Endothelial cell of umbilical vein (primary cell): ENCODE data around the gene LOXL1. TPM values are rescaled to one million over a fixed set of nuclear protein-coding genes. Genes with fewer than 3 reads are reported as not detected.

Experiments used
- BruUV-seq: library from RNA; stranded (reverse); fragments of 400-500 nt; replicated peaks from 2 replicates; lab custom pipeline; 2021; lab: Mats Ljungman, UMichigan
- CTCF ChIA-PET: fragments of 300-600, 350-600 bp; sonication (Branson Sonifier 250); formaldehyde crosslinking; loops from one replicate; lab custom pipeline; 2021; ENCODE audit warnings: antibody characterized with exemption, inconsistent platforms; lab: Charles Lee
- POLR2A ChIA-PET: fragments of 300-600, 350-600 bp; sonication (Branson Sonifier 250); formaldehyde crosslinking; loops from one replicate; lab custom pipeline; 2021; ENCODE audit warnings: antibody characterized with exemption, inconsistent platforms; lab: Charles Lee
- DNase-seq: peaks from one replicate; pipeline ENCODE4 v3.0.0-alpha.2; 2011; ENCODE audit warnings: low read depth, low spot score
- FAIRE-seq: peaks from 2 replicates; lab custom pipeline; 2011; peaks lifted over from hg19 to GRCh38; lab: Jason Lieb, UNC
- H2AFZ ChIP-seq: 2 replicates; pipeline ENCODE4 v1.6.0; 2012; ENCODE audit warnings: low read depth, low read length, control low read depth, inconsistent platforms
- H3K27ac ChIP-seq: 2 replicates; pipeline ENCODE4 v1.5.1; 2011; ENCODE audit warnings: low read depth, mild to moderate bottlenecking, control low read depth, low read length, moderate library complexity; ENCODE audit not compliant: insufficient read depth
- H3K27me3 ChIP-seq, 2 experiments: 2 replicates each; pipeline versions ENCODE4 v1.6.0 to v1.6.1; 2011; ENCODE audit warnings: low read length in 2 of 2, mixed read lengths in 1 of 2; ENCODE audit not compliant: control insufficient read depth in 2 of 2, insufficient read depth in 2 of 2
- H3K36me3 ChIP-seq, 2 experiments: 2 replicates in 1 of 2; 3 replicates in 1 of 2; pipeline ENCODE4 v1.5.1; 2011; ENCODE audit warnings: low read length in 2 of 2, mild to moderate bottlenecking in 1 of 2, moderate library complexity in 1 of 2; ENCODE audit not compliant: control insufficient read depth in 2 of 2, insufficient read depth in 2 of 2; ENCODE audit errors: extremely low read depth in 1 of 2
- H3K4me1 ChIP-seq: 3 replicates; pipeline ENCODE4 v1.5.1; 2011; ENCODE audit warnings: mild to moderate bottlenecking, low read length; ENCODE audit not compliant: control insufficient read depth, insufficient read depth; ENCODE audit errors: extremely low read depth
- H3K4me2 ChIP-seq: 2 replicates; pipeline ENCODE4 v1.6.1; 2011; ENCODE audit warnings: low read length, control low read depth, mixed read lengths; ENCODE audit not compliant: insufficient read depth
- H3K4me3 ChIP-seq, 3 experiments: fragments of 200-600 bp in 1 of 3; sonication (generic), shearing (Covaris generic) in 1 of 3; replicated peaks in 1 of 3; 2 replicates each; pipeline ENCODE4 v1.5.1; 2011 to 2016; ENCODE audit warnings: control low read depth in 3 of 3, low read length in 3 of 3, mild to moderate bottlenecking in 2 of 3, inconsistent platforms in 1 of 3, low read depth in 1 of 3, moderate library complexity in 1 of 3; ENCODE audit not compliant: insufficient read depth in 1 of 3
- H3K79me2 ChIP-seq: 2 replicates; pipeline ENCODE4 v1.6.0; 2012; ENCODE audit warnings: low read length, inconsistent platforms; ENCODE audit not compliant: control insufficient read depth, insufficient read depth
- H3K9ac ChIP-seq: replicated peaks from 2 replicates; pipeline ENCODE3; 2011; ENCODE audit warnings: low read length, control low read depth; ENCODE audit not compliant: insufficient read depth; ENCODE audit errors: extremely low read depth
- H3K9me1 ChIP-seq: replicated peaks from 3 replicates; pipeline ENCODE4 v1.6.0; 2011; ENCODE audit warnings: mild to moderate bottlenecking, low read length; ENCODE audit not compliant: control insufficient read depth, insufficient read depth; ENCODE audit errors: extremely low read depth
- H3K9me3 ChIP-seq: replicated peaks from 2 replicates; pipeline ENCODE4 v1.5.1; 2012; ENCODE audit warnings: low read length, inconsistent platforms; ENCODE audit not compliant: control insufficient read depth, insufficient read depth
- H4K20me1 ChIP-seq: replicated peaks from 2 replicates; pipeline ENCODE3; 2011; ENCODE audit warnings: mild to moderate bottlenecking, low read length; ENCODE audit not compliant: control insufficient read depth, insufficient read depth; ENCODE audit errors: extremely low read depth
- EZH2 ChIP-seq: IDR thresholded peaks from 2 replicates; pipeline ENCODE4 v1.6.1; 2012; ENCODE audit warnings: borderline replicate concordance, low read depth, mild to moderate bottlenecking, moderate library complexity, low read length, inconsistent platforms; ENCODE audit not compliant: severe bottlenecking
- FOS ChIP-seq: IDR thresholded peaks from 2 replicates; pipeline ENCODE4 v1.6.1; 2011; ENCODE audit warnings: mild to moderate bottlenecking, low read length, moderate library complexity, borderline replicate concordance; ENCODE audit not compliant: insufficient read depth
- GATA2 ChIP-seq: IDR thresholded peaks from 2 replicates; pipeline ENCODE4 v1.7.0; 2011; ENCODE audit warnings: low read depth, mild to moderate bottlenecking, moderate library complexity, mixed read lengths, low read length; ENCODE audit not compliant: insufficient read length, insufficient read depth
- JUN ChIP-seq: IDR thresholded peaks from 2 replicates; pipeline ENCODE4 v1.6.1; 2011; ENCODE audit warnings: borderline replicate concordance, low read depth; ENCODE audit not compliant: insufficient read length, insufficient read depth
- MAX ChIP-seq: IDR thresholded peaks from 2 replicates; pipeline ENCODE4 v1.6.1; 2011; ENCODE audit not compliant: insufficient read depth, insufficient read length
- MYC ChIP-seq: IDR thresholded peaks from one replicate; pipeline ENCODE4 v1.6.1; 2011; ENCODE audit warnings: mild to moderate bottlenecking, low read depth, low read length
- POLR2A ChIP-seq: IDR thresholded peaks from 2 replicates; pipeline ENCODE4 v1.6.1; 2012; ENCODE audit warnings: low read depth, mild to moderate bottlenecking, control low read depth, low read length
- POLR2AphosphoS5 ChIP-seq: IDR thresholded peaks from 2 replicates; pipeline ENCODE4 v1.6.1; 2012; ENCODE audit warnings: low read depth, mild to moderate bottlenecking, control low read depth, low read length, moderate library complexity; ENCODE audit not compliant: insufficient read depth
- dilution Hi-C: fragments of 300-500 bp; cut with MboI; formaldehyde crosslinking; loops from one replicate; pipeline ENCODE4 v1.15.0; 2019; ENCODE audit warnings: low sequenced_read_pairs; ENCODE audit not compliant: extremely low pct_ligation_motif_present
- intact Hi-C: fragments of 100-400 bp; cut with micrococcal nuclease; formaldehyde crosslinking; loops from one replicate; pipeline ENCODE4 v1.10.0; 2022
- polyA plus RNA-seq, 4 experiments: library from polyadenylated mRNA; depleted of rRNA in 3 of 4; stranded (reverse) in 3 of 4; unstranded in 1 of 4; fragments of >200 nt; gene quantifications; 2 replicates each; pipeline versions ENCODE4 v1.2.1 to v1.2.3, GENCODE V29; 2011 to 2012; ENCODE audit warnings: missing spikeins in 1 of 4
- total RNA-seq: library from RNA; stranded (reverse); gene quantifications from 2 replicates; pipeline ENCODE4 v1.2.3, GENCODE V29; 2021
- TF ChIP-seq, protein P1 (sequence below), 2 donors: IDR thresholded peaks; 1 replicate in 1 of 2; 2 replicates in 1 of 2; pipeline ENCODE4 v1.5.1; 2011; ENCODE audit warnings: low read length in 2 of 2, mild to moderate bottlenecking in 2 of 2, moderate library complexity in 2 of 2, control low read depth in 1 of 2, inconsistent platforms in 1 of 2, low read depth in 1 of 2; ENCODE audit not compliant: insufficient read depth in 1 of 2; ENCODE audit errors: extremely low read depth in 1 of 2

LOXL1 gene
- total and polyA plus RNA-seq, 2 donors (not counting 3 experiments of a cell fraction or from before 2014, with no cell fraction given): 5.2 to 14.4 TPM

- intact Hi-C loops: loop anchor here (1.0 to 2.0 kb wide), 3 partner anchors 10 to 42 kb away; no protein-coding TSS in a partner anchor
- ChIA-PET POLR2A (no interaction called here), CTCF (interaction anchor here (0.6 to 7.0 kb wide), 7 partner anchors 8 to 48 kb away, joined by 3 to 53 read pairs (median 5); no protein-coding TSS in a partner anchor)
- Histone ChIP-seq H3K9me3 (no peaks in the 10 kb centered on the region), H3K9me1 (no peaks in the 10 kb centered on the region), H3K4me3 (no peak overlapping the region), H2AFZ (peak overlapping the region; percentile 86), H3K36me3 (no peaks in the 10 kb centered on the region), H3K27ac (no peak overlapping the region), H3K4me2 (no peak overlapping the region), H3K79me2 (peaks cover 27% of the 10 kb centered on the region), H3K4me1 (peaks cover 55% of the 10 kb centered on the region), H4K20me1 (no peaks in the 10 kb centered on the region), H3K9ac (no peak overlapping the region), H3K27me3 (no peaks in the 10 kb centered on the region)
- dilution Hi-C loops: no loop called here
- no TSS peak for BruUV-seq
- TF ChIP-seq MAX: no peak
- no peak for TF ChIP-seq EZH2
- TF ChIP-seq POLR2AphosphoS5: no peak
- no peak for TF ChIP-seq MYC
- no peak for TF ChIP-seq POLR2A
- FAIRE-seq: no peak
- DNase-seq: no peak
Measured at GRCh38 chr15:73992594-73992898, 66.3 kb downstream of the LOXL1 start.

DNA sequence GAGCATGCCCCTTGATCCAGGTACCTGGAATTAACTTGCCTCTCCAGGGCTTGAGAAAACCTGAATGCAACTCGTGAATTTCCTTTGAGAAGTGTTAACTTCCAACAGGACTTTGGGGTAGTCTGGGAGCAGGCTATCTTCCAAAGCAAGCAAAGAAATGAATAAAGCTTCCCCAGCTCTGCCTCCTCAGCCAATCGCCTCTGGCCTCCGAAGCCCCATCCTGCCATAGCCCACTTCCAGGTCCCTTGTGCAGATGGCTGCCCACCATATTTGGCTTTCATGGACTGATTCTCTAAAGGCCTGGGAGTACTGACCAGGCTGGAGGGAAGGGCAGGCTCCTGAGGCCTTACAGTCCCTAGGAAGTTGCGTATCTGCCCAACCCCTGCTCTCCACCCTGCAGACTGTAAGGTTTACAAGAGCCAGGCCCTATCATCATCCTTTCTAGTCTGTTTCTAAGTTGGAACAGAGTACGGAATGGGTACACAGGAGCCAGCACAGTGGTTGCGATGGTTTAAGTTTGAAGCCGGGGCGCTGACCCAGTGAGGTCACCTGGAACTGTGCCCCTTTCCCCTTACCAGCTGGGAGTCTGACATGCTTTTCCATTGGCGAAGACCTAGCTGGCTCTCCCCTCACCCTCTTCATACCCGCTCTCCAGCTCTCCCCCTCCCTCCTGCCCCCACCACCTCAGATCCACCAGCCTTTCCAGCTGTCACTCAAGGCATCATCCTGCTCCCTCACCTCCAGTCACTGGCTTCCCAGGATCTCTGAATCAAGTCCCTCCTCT is 67.1 kb downstream of the LOXL1 start:
- H2AFZ ChIP-seq: no peak overlapping the region
- no peak overlapping the region for H3K9ac ChIP-seq
- intact Hi-C loops: loop anchor here (2.0 kb wide), 1 partner anchor 43 kb away; no protein-coding TSS in a partner anchor

More for the DNA sequence above, 67.1 kb downstream of the LOXL1 start:
- H3K27ac ChIP-seq: no peak overlapping the region
- POLR2A ChIA-PET: interaction anchor here (1.5 kb wide), 1 partner anchor 22 kb away, joined by 3 read pairs; no protein-coding TSS in a partner anchor
- DNase-seq (no peak), FAIRE-seq (no peak)
- H3K9me1 ChIP-seq: no peaks in the 10 kb centered on the region
- peaks cover 51% of the 10 kb centered on the region for H3K4me1 ChIP-seq
- TF ChIP-seq GATA2 (no peak), EZH2 (no peak), FOS (no peak), JUN (no peak), MYC (no peak)
- TF ChIP-seq, protein P1, sequence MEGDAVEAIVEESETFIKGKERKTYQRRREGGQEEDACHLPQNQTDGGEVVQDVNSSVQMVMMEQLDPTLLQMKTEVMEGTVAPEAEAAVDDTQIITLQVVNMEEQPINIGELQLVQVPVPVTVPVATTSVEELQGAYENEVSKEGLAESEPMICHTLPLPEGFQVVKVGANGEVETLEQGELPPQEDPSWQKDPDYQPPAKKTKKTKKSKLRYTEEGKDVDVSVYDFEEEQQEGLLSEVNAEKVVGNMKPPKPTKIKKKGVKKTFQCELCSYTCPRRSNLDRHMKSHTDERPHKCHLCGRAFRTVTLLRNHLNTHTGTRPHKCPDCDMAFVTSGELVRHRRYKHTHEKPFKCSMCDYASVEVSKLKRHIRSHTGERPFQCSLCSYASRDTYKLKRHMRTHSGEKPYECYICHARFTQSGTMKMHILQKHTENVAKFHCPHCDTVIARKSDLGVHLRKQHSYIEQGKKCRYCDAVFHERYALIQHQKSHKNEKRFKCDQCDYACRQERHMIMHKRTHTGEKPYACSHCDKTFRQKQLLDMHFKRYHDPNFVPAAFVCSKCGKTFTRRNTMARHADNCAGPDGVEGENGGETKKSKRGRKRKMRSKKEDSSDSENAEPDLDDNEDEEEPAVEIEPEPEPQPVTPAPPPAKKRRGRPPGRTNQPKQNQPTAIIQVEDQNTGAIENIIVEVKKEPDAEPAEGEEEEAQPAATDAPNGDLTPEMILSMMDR (IDR thresholded peaks at IDR 0.05; ENCODE audit: extremely low read depth in 1 of 2, insufficient read depth in 1 of 2, low read depth in 1 of 2, low read length in 2 of 2): no peak
- peaks cover 35% of the 10 kb centered on the region for H3K79me2 ChIP-seq
- BruUV-seq: no TSS peak
- no peaks in the 10 kb centered on the region for H3K9me3 ChIP-seq
- peaks cover 4% of the 10 kb centered on the region in 2 experiments for H3K36me3 ChIP-seq
- dilution Hi-C loops: no loop called here
- H3K27me3 ChIP-seq: no peaks in the 10 kb centered on the region
- CTCF ChIA-PET: interaction anchor here (1.2 to 4.0 kb wide), 10 partner anchors 10 to 55 kb away, joined by 3 to 65 read pairs (median 10); no protein-coding TSS in a partner anchor
- no peak overlapping the region for H3K4me3 ChIP-seq
- H4K20me1 ChIP-seq: no peaks in the 10 kb centered on the region
- H3K4me2 ChIP-seq: no peak overlapping the region
